ENCODE results near the gene ZNF629. TPM values are rescaled to one million over a fixed set of nuclear protein-coding genes. Genes with fewer than 3 reads are reported as not detected.

Gene ZNF629
- total and polyA plus RNA-seq, 2 experiments from 2014 or later: 4.1 to 20.3 TPM

GRCh38 chr16:30755955-30756780, 30.8 kb downstream of the ZNF629 start:
- H3K27ac Mint-ChIP-seq: no peak overlapping the region
- H3K4me1 Mint-ChIP-seq: peaks cover 10% of the 10 kb centered on the region
- Histone ChIP-seq H3K79me2 (replicated peaks; ENCODE audit: insufficient read depth) (no peaks in the 10 kb centered on the region), H3K4me2 (no peak overlapping the region), H4K20me1 (replicated peaks; ENCODE audit: insufficient read depth) (peaks cover 11% of the 10 kb centered on the region), H2AFZ (no peak overlapping the region), H3K27me3 (ENCODE audit: insufficient read depth) (no peaks in the 10 kb centered on the region), H3K27ac (ENCODE audit: low read depth) (no peak overlapping the region), H3F3A (replicated peaks; ENCODE audit: low read depth) (0 out of 2 replicates have a peak, but pooled peaks cover 6% of the 10 kb centered on the region), H3K4me3 (no peak overlapping the region), H3K36me3 (ENCODE audit: insufficient read depth) (peaks cover 11% of the 10 kb centered on the region; the same call in 1 of the 2 replicates), H3K4me1 (ENCODE audit: insufficient read depth) (peaks cover 6% of the 10 kb centered on the region; the same call in 1 of the 2 replicates), H3K9me2 (ENCODE audit: insufficient read depth) (no peaks in the 10 kb centered on the region)
- DNase-seq (ENCODE audit: low spot score) (no peak), ATAC-seq (no peak)
- peaks cover 32% of the 10 kb centered on the region for H3K36me3 Mint-ChIP-seq (ENCODE audit: low read depth)
- no peaks in the 10 kb centered on the region for H3K9me3 Mint-ChIP-seq
- peaks cover 19% of the 10 kb centered on the region for H3K27me3 Mint-ChIP-seq (ENCODE audit: insufficient read depth, low read depth, poor library complexity)
- TF ChIP-seq JUNB (IDR thresholded peaks at IDR 0.05; ENCODE audit: unreplicated experiment) (no peak), ZNF462 (CRISPR knock-in tag; IDR thresholded peaks at IDR 0.05) (no peak), EZH2 (IDR thresholded peaks at IDR 0.05; ENCODE audit: low read depth, unreplicated experiment) (no peak), REST (IDR thresholded peaks at IDR 0.05; ENCODE audit: unreplicated experiment) (no peak), CREB1 (CRISPR knock-in tag; IDR thresholded peaks at IDR 0.05; ENCODE audit: low read depth) (no peak), POLR2AphosphoS5 (IDR thresholded peaks at IDR 0.05; ENCODE audit: low read depth) (no peak), ETS1 (IDR thresholded peaks at IDR 0.05) (no peak), STAT1 (IDR thresholded peaks at IDR 0.05; ENCODE audit: unreplicated experiment) (no peak), ZNF331 (CRISPR knock-in tag; IDR thresholded peaks at IDR 0.05; ENCODE audit: low read depth) (no peak), NANOG (IDR thresholded peaks at IDR 0.05; ENCODE audit: borderline replicate concordance) (no peak), EZH2phosphoT487 (IDR thresholded peaks at IDR 0.05; ENCODE audit: unreplicated experiment) (no peak), CTCF (conservative IDR thresholded peaks at IDR 0.05; ENCODE audit: low read depth in 2 of 2) (no peak), ZNF114 (CRISPR knock-in tag; IDR thresholded peaks at IDR 0.05) (no peak)
- no peak overlapping the region for H3K4me3 Mint-ChIP-seq
